Epithelial cell of proximal tubule (primary cell): ENCODE results near the gene CAPN10. TPM values are rescaled to one million over a fixed set of nuclear protein-coding genes. Genes with fewer than 3 reads are reported as not detected.

Experiments
- DNase-seq: peaks from one replicate; pipeline ENCODE4 v3.0.0-alpha.2; 2011; ENCODE audit warnings: low read depth
- H3K4me3 ChIP-seq: 2 replicates; pipeline ENCODE4 v1.5.1; 2011; ENCODE audit warnings: low read depth, mild to moderate bottlenecking, low read length
- CTCF ChIP-seq: conservative IDR thresholded peaks from 2 replicates; pipeline ENCODE4 v1.5.1; 2012; ENCODE audit warnings: low read depth, mild to moderate bottlenecking, low read length
- total RNA-seq: library from RNA; depleted of rRNA; stranded (reverse); fragments of >200 nt; gene quantifications from 2 replicates; pipeline ENCODE4 v1.2.3, GENCODE V29; 2015

CAPN10 gene
- total RNA-seq, 1 donor from 2014 or later = 31.9 TPM

DNA sequence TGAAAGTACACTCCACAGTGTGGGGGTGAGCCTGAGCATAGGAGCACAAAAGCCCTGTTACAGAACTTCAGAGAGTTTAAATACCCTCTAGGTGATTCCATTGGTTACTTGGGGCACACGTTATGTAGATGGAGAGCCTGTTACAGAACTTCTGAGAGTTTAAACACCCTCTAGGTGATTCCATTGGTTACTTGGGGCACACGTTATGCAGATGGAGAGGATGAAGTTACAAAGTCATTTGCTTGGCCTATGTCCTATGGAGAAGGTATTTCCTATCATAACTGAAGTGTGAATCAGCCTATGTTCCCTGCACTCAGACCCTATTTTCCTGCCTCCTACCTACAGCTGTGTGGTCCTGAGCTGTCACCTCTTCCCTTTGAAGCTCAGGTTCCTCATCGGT, 3.8 kb upstream of the CAPN10 start:
- no peak for DNase-seq
- no peak overlapping the region for H3K4me3 ChIP-seq
- TF ChIP-seq CTCF = no peak

DNA sequence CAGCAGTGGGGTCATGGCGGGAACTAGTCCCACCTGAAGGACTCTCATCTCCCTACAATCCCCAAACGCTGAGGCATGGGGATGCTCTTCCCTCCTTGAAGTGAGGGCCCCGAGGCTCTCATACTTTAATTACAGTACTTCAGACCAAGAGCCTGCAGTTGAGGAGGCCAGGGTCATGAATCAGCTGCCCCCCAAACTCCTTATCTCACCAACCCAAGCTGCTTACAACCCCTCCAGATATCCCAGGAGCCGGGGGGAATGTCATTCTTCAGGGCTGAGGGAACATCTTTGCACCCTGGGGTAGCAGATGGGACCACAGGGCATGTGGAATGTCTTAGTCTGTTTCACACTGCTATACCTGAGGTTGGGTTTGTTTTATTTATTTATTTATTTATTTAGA, 2.8 kb upstream of the CAPN10 start:
- H3K4me3 ChIP-seq = no peak overlapping the region
- DNase-seq = no peak
- no peak for TF ChIP-seq CTCF

DNA sequence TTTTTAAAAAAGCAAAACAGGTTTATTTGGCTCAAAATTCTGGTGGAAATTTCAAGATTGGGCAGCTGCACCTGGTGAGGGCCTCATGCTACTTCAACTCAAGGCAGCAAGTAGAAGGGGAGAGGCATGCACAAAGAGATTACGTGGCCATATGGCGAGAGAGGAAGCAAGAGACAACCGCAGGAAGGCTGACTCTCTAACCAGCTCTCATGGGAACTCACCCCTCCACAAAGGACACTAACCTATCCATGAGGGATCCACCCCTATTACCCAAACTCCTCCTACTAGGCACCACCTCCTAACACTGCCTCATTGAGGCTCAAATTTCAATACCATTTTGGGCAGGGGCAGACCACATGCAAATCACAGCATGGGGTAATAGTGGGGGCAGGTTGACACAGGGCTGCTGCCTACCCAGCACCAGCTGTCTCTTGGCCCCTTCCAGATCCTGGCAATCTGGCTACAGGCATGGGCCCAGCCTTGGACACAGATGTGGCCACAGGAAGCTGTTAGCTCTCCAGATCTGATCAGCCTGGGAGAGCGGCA, 2.0 kb upstream of the CAPN10 start:
- no peak for DNase-seq
- TF ChIP-seq CTCF = no peak
- H3K4me3 ChIP-seq = peak overlapping the region; percentile 99

DNA sequence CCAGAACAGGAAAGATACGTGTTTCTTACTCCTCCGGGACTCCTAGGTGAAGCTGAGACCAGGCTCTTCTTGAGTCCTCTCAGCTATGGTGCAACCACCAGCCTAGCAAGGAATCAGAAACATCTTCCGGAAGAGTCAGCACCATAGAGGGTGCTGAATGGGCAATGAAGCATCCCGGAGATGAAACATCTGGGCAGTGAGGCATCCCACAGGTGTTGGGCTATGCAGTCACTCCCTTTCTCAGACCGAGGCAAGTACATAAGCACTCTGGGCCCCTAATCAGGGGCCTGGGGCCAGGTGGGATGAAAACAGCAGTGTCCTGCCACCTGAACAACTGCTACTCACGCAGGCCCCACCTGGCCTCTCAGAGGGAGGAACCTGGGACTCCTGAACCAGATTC, 1.4 kb upstream of the CAPN10 start:
- no peak for DNase-seq

GRCh38 chr2:240585681-240586197, 795 bp upstream of the CAPN10 start:
- no peak for DNase-seq

More for the DNA sequence above, 1.4 kb upstream of the CAPN10 start:
- peak overlapping the region; percentile 99 for H3K4me3 ChIP-seq
- no peak for TF ChIP-seq CTCF

GRCh38 chr2:240586919-240587800, 626 bp downstream of the CAPN10 start:
- TF ChIP-seq CTCF = no peak
- DNase-seq = no peak

More at GRCh38 chr2:240585681-240586197, 795 bp upstream of the CAPN10 start:
- H3K4me3 ChIP-seq = peak overlapping the region; percentile 99
- no peak for TF ChIP-seq CTCF

More at GRCh38 chr2:240586919-240587800, 626 bp downstream of the CAPN10 start:
- H3K4me3 ChIP-seq = peak overlapping the region; percentile 99
